ENCODE measurements around the gene HYI.

- TF ChIP-seq POLR2A (IDR thresholded peaks at IDR 0.05) (no peak), CTCF (IDR thresholded peaks at IDR 0.05) (no peak)
Measured at GRCh38 chr1:43499898-43500297, 46.2 kb upstream of the HYI start.

Data from lower leg skin (tissue), 3 donors.